IgD-negative memory B cell (primary cell): ENCODE measurements around the gene GNAZ. TPM values are rescaled to one million over a fixed set of nuclear protein-coding genes. Genes with fewer than 3 reads are reported as not detected.

Experiments used
- H3K27ac Mint-ChIP-seq, 3 donors: one replicate each; pipeline ENCODE4 v1.8.0; 2020 to 2022; ENCODE audit warnings: mild to moderate bottlenecking in 3 of 3, mixed read lengths in 3 of 3, moderate library complexity in 1 of 3
- H3K27me3 Mint-ChIP-seq: one replicate; pipeline ENCODE4 v1.8.0; 2021; ENCODE audit warnings: mixed read lengths
- H3K36me3 Mint-ChIP-seq: one replicate; pipeline ENCODE4 v1.8.0; 2020; ENCODE audit warnings: mild to moderate bottlenecking, mixed read lengths
- H3K4me1 Mint-ChIP-seq, 3 donors: one replicate each; pipeline ENCODE4 v1.8.0; 2020 to 2022; ENCODE audit warnings: mixed read lengths in 3 of 3, mild to moderate bottlenecking in 1 of 3
- H3K4me3 Mint-ChIP-seq, 4 donors: one replicate each; pipeline ENCODE4 v1.8.0; 2020 to 2022; ENCODE audit warnings: mild to moderate bottlenecking in 4 of 4, mixed read lengths in 4 of 4, moderate library complexity in 3 of 4
- H3K9me3 Mint-ChIP-seq, 3 donors: one replicate each; pipeline ENCODE4 v1.8.0; 2020 to 2021; ENCODE audit warnings: mixed read lengths in 3 of 3, mild to moderate bottlenecking in 1 of 3
- polyA plus RNA-seq: library from polyadenylated mRNA; unstranded; fragments of 300-500 nt; fragmentation: Illumina TruSeq; gene quantifications from one replicate; pipeline ENCODE4 v1.2.3, GENCODE V29; 2021

The GNAZ gene
- polyA plus RNA-seq, 1 donor from 2014 or later, result 2.0 TPM

DNA sequence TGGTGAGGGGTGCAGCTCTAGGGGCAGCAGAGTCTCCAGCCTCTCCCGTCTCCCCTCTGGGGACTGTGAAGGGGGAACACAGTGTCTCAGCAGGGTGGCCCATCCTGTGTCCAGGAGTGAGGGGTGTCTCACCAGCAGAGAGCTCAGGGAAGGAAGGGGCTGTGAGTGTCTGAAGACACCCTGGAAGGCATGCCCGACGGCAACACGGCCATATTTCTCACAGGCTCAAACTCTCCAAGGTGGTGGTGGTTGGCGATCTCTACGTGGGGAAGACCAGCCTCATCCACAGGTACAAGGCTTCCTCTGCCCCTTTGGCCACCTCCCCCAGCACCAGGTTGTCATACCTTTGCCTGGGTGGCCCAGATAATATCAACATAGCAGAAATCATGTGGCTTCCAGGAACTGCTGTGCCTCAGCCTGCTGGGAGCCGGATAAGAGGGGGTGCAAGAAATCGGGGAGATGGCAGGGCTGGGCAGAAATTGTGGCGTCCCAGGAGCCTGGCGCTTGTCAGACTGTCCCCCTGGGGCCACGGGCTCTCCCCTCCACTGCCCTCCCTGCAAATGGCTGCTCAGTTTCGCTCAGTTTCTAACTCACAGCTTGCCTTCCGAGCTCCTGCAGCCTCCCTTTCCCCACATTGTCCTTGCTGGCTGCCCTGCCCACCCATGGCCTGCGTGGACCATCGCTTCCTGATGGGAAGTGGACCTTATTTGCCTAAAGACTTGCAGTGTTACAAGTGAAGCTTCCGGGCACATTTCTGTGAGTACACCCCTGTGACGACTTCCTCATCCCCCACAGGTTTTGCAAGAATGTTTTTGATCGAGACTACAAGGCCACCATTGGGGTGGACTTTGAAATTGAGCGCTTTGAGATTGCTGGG is 82.2 kb downstream of the GNAZ start:
- H3K27me3 Mint-ChIP-seq, result no peaks in the 10 kb centered on the region
- H3K36me3 Mint-ChIP-seq, result peaks cover 3% of the 10 kb centered on the region
- H3K4me3 Mint-ChIP-seq, result peak overlapping the region; percentile 62 to 98 (median 86)
- H3K4me1 Mint-ChIP-seq, result peaks cover 6 to 22% (median 21%) of the 10 kb centered on the region in 3 donors
- no peaks in the 10 kb centered on the region for H3K9me3 Mint-ChIP-seq
- H3K27ac Mint-ChIP-seq, result peak overlapping the region; percentile 76 to 97 (median 80)

DNA sequence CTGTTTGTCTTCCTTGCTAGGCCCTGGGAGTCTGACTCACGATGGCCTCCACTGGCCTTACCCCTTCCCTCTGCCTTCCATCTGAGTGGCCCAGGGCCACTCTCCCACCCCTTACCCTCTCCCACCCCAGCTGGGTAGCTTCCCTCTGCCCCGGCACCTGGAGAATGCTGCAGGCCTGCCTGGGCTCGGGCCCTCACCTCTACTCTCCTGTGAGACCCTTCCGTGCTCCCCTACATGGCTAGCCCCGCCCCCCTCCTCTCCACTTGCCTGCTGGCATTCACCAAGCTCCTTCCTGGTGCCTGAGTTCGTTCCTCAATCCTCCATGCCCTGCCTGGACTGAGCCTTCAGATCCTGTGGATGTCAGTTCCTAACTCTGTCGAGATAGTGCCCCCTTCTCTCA is 83.7 kb downstream of the GNAZ start:
- peak overlapping the region in 2 of 4 donors; percentile 14 to 84 for H3K4me3 Mint-ChIP-seq

GRCh38 chr22:23154461-23154860 is 84.1 kb downstream of the GNAZ start:
- H3K27ac Mint-ChIP-seq, result peak overlapping the region in 1 of 3 donors; percentile 10
- H3K36me3 Mint-ChIP-seq, result peaks cover 3% of the 10 kb centered on the region
- H3K9me3 Mint-ChIP-seq, result no peaks in the 10 kb centered on the region
- no peaks in the 10 kb centered on the region for H3K27me3 Mint-ChIP-seq
- peak overlapping the region in 1 of 4 donors; percentile 14 for H3K4me3 Mint-ChIP-seq
- peaks cover 6 to 22% (median 19%) of the 10 kb centered on the region in 3 donors for H3K4me1 Mint-ChIP-seq

More for the DNA sequence above, 83.7 kb downstream of the GNAZ start:
- Mint-ChIP-seq H3K9me3 (no peaks in the 10 kb centered on the region), H3K36me3 (peaks cover 3% of the 10 kb centered on the region), H3K27ac (peak overlapping the region in 1 of 3 donors; percentile 10), H3K4me1 (peaks cover 6 to 22% (median 19%) of the 10 kb centered on the region in 3 donors), H3K27me3 (no peaks in the 10 kb centered on the region)

DNA sequence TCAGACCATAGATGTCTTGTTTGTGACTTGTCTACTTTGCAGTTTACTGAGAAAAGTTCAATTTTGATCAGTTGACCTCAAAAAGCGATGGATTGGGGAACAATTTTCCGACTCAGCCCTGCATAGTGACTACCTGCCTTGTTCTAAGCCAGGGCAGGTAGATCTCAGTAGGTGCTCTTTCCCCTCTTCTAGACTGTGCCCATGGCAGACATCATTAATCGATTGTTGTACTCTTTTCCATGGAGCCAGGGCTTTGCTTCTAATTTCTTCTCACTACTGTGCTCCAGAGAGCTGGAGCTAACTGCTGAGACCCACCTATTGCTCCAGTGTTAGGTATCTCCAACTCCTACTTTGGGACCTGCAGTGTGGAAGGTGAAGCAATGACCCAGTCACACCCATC is 84.8 kb downstream of the GNAZ start:
- Mint-ChIP-seq H3K4me3 (peak overlapping the region in 1 of 4 donors; percentile 18), H3K27ac (peak overlapping the region in 1 of 3 donors; percentile 28), H3K27me3 (no peaks in the 10 kb centered on the region), H3K36me3 (no peaks in the 10 kb centered on the region), H3K9me3 (no peaks in the 10 kb centered on the region), H3K4me1 (peaks cover 6 to 18% (median 16%) of the 10 kb centered on the region in 3 donors)

- no peaks in the 10 kb centered on the region for H3K36me3 Mint-ChIP-seq
- H3K27ac Mint-ChIP-seq, result peak overlapping the region in 2 of 3 donors; percentile 28 to 67
- H3K27me3 Mint-ChIP-seq, result no peaks in the 10 kb centered on the region
Observed at GRCh38 chr22:23155831-23156230, 85.5 kb downstream of the GNAZ start.

DNA sequence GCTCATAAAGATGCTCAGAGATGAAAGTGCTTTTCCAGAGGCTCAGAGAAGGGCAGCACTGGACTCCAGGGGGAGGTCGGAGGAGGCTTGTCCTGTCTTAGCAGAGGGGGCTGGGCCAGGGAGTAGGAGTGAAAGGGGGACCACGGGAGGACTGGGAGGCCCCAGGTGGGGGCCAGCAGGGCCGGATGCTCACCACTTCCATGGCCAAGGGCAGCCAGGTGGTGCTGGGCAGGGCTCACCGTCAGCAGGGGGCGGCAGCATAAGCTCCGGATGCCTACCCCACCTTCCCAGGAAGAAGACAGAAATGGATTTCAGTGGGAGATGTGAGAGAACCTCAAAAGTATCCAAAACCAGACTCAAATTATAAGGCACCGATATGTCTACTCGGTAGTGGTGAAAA is 86.0 kb downstream of the GNAZ start:
- no peaks in the 10 kb centered on the region for H3K9me3 Mint-ChIP-seq
- H3K36me3 Mint-ChIP-seq, result no peaks in the 10 kb centered on the region
- H3K27me3 Mint-ChIP-seq, result no peaks in the 10 kb centered on the region
- H3K4me1 Mint-ChIP-seq, result peaks cover 6 to 13% (median 11%) of the 10 kb centered on the region in 3 donors
- H3K27ac Mint-ChIP-seq, result peak overlapping the region in 1 of 3 donors; percentile 67
- H3K4me3 Mint-ChIP-seq, result no peak overlapping the region

More at GRCh38 chr22:23155831-23156230, 85.5 kb downstream of the GNAZ start:
- Mint-ChIP-seq H3K9me3 (no peaks in the 10 kb centered on the region), H3K4me3 (no peak overlapping the region), H3K4me1 (peaks cover 6 to 16% (median 15%) of the 10 kb centered on the region in 3 donors)

DNA sequence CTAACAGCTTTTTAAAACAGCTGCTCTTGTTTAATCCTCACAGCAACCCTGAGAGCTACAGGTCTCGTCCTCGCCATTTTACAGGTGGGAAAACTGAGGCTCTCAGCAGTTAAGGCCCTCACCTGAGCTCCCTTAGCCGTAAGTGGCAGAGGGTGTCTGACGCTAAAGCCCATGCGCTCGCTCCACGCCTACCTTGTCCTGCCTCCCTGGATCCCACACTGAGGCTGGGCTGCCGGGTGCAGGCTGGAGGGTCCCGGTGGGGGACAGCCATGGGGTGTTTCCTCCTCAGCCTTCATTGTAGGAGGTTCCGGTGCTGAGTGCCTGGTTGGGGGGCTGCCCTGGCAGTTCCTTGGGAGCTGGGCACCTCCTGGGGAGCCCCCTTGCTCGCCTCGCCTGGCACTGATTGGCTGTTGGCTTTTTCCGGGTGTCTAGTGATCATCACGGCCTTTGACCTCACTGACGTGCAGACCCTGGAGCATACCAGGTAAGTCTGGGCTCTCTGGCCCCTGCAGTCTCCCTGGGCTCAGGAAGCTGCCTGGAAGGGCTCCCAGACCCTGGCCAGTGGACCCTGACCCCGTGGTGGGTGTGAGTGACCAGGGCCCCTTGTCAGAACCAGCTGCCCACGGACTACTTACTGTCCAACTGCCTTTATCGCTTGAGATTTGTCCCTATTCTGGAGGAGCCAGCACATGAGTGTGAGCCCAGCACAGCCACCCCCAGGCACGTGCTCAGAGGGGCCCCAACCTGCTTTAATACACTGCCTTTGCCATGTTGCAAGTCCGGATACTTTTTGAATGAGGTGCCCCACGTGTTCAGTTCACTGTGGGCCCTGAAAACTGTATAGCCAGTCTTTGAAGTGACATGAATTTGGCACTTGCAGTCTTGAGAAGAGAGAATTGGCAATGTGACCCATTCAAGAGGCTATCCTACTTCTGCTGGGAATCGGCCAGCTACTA is 87.5 kb downstream of the GNAZ start:
- no peaks in the 10 kb centered on the region for H3K9me3 Mint-ChIP-seq
- H3K4me1 Mint-ChIP-seq, result peaks cover 3 to 7% (median 6%) of the 10 kb centered on the region in 3 donors
- H3K36me3 Mint-ChIP-seq, result no peaks in the 10 kb centered on the region
- H3K27me3 Mint-ChIP-seq, result no peaks in the 10 kb centered on the region
- H3K27ac Mint-ChIP-seq, result peak overlapping the region in 1 of 3 donors; percentile 48
- H3K4me3 Mint-ChIP-seq, result peak overlapping the region in 1 of 4 donors; percentile 53

DNA sequence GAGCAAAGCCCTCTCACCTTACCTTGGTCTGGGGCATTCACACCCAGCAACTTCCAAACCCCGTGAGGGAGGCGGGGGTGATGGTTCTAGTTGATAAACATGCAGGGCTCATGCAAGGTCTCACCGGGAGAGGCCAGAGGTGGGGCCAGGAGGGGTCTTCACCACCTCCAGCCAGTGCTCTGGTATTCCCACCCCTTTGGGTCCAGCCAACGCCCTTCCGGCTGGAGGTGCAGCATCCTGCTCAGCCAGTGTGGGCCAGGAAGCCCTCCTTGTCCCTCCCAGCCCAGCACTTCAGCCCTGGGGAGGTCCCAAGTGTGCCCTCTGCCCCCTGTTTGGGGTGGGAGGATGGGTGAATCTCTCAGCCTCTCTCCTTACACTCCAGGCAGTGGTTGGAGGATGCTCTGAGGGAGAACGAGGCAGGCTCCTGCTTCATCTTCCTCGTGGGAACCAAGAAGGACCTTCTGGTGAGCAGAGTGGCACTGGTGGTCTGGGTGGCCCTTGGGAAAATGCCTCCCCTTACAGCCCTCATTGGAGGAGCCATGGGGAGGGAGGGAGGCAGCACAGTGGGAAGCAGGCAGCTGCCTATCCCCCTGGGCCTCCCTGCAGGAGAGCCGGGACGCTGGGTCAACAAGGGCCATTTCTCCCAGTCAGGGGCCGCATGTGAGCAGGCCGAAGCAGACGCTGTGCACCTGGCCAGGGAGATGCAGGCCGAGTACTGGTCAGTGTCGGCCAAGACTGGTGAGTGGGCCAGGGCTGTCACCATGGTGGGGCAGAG is 88.4 kb downstream of the GNAZ start:
- H3K4me1 Mint-ChIP-seq, result peaks cover 0 to 2% (median 0%) of the 10 kb centered on the region in 3 donors
- H3K27ac Mint-ChIP-seq, result peak overlapping the region in 1 of 3 donors; percentile 48
- H3K9me3 Mint-ChIP-seq, result no peaks in the 10 kb centered on the region
- H3K4me3 Mint-ChIP-seq, result no peak overlapping the region
- H3K36me3 Mint-ChIP-seq, result no peaks in the 10 kb centered on the region
- H3K27me3 Mint-ChIP-seq, result no peaks in the 10 kb centered on the region

- peaks cover 0 to 2% (median 0%) of the 10 kb centered on the region in 3 donors for H3K4me1 Mint-ChIP-seq
- no peaks in the 10 kb centered on the region for H3K27me3 Mint-ChIP-seq
- no peaks in the 10 kb centered on the region for H3K9me3 Mint-ChIP-seq
- H3K4me3 Mint-ChIP-seq, result no peak overlapping the region
- no peak overlapping the region for H3K27ac Mint-ChIP-seq
- H3K36me3 Mint-ChIP-seq, result no peaks in the 10 kb centered on the region
Observed at GRCh38 chr22:23159291-23159630, 88.9 kb downstream of the GNAZ start.

GRCh38 chr22:23161029-23161428 is 90.7 kb downstream of the GNAZ start:
- Mint-ChIP-seq H3K36me3 (peaks cover 1% of the 10 kb centered on the region), H3K9me3 (no peaks in the 10 kb centered on the region), H3K4me3 (no peak overlapping the region), H3K4me1 (peaks cover 0 to 2% (median 0%) of the 10 kb centered on the region in 3 donors), H3K27me3 (no peaks in the 10 kb centered on the region), H3K27ac (no peak overlapping the region)

DNA sequence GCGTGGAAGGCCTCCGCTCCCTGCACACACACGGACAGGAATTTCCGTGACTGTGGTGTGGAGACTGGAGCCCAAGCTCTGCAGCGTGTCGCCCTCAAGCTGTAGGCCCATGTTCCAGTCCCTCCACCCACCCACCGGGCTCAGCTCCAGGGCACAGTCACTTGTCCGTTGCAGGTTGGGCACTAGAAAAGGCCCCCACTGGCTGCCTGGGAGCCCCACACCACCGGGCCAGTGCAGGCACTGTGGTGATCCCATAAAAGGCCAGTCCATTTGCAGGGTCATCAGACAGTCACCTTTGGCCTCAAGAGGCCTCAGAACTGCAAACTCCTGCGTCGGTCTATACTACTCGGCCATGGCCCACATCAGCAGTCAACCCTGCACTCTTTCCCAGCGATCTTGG is 91.3 kb downstream of the GNAZ start:
- H3K27me3 Mint-ChIP-seq, result no peaks in the 10 kb centered on the region
- H3K4me3 Mint-ChIP-seq, result no peak overlapping the region
- peaks cover 0 to 2% (median 0%) of the 10 kb centered on the region in 3 donors for H3K4me1 Mint-ChIP-seq
- H3K36me3 Mint-ChIP-seq, result peaks cover 1% of the 10 kb centered on the region
- no peak overlapping the region for H3K27ac Mint-ChIP-seq
- H3K9me3 Mint-ChIP-seq, result no peaks in the 10 kb centered on the region

DNA sequence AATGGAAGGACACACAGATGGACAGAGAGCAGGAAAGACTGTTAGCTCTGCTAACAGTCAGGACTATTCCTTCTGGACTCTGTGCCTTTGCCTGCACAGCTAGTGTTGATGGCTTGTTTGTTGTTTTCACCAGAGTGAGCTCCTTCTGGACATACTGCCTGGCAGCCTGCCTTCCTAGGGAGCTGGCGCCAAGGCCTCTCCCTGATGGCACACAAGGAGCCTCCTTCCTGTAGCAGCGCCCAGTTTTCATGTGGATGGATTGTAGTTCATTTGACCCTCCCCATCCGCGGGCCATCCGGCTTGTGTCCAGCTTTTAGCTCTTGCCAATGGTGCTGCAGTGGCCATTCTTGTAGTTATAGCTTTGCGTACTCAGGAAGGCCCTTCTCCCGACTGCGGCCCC is 93.3 kb downstream of the GNAZ start:
- H3K27ac Mint-ChIP-seq, result peak overlapping the region in 1 of 3 donors; percentile 19

GRCh38 chr22:23164091-23164490 is 93.8 kb downstream of the GNAZ start:
- Mint-ChIP-seq H3K36me3 (peaks cover 1% of the 10 kb centered on the region), H3K27me3 (no peaks in the 10 kb centered on the region), H3K4me1 (peaks cover 0 to 2% (median 0%) of the 10 kb centered on the region in 3 donors), H3K4me3 (no peak overlapping the region), H3K9me3 (no peaks in the 10 kb centered on the region), H3K27ac (peak overlapping the region in 1 of 3 donors; percentile 19)

More for the DNA sequence above, 93.3 kb downstream of the GNAZ start:
- no peaks in the 10 kb centered on the region for H3K27me3 Mint-ChIP-seq
- peaks cover 0 to 2% (median 0%) of the 10 kb centered on the region in 3 donors for H3K4me1 Mint-ChIP-seq
- H3K9me3 Mint-ChIP-seq, result no peaks in the 10 kb centered on the region
- peaks cover 1% of the 10 kb centered on the region for H3K36me3 Mint-ChIP-seq
- H3K4me3 Mint-ChIP-seq, result no peak overlapping the region
